ENCODE data around the gene TSPAN14. TPM values are rescaled to one million over a fixed set of nuclear protein-coding genes. Genes with fewer than 3 reads are reported as not detected.
A peak's percentile ranks its signal among the peaks of the same experiment; 100 is the strongest.

TSPAN14 gene
- total and polyA plus RNA-seq, 2 of the 8 experiments (the other 6 are each of a cell fraction or from before 2014, with no cell fraction given), result 47.4 to 57.8 TPM

DNA sequence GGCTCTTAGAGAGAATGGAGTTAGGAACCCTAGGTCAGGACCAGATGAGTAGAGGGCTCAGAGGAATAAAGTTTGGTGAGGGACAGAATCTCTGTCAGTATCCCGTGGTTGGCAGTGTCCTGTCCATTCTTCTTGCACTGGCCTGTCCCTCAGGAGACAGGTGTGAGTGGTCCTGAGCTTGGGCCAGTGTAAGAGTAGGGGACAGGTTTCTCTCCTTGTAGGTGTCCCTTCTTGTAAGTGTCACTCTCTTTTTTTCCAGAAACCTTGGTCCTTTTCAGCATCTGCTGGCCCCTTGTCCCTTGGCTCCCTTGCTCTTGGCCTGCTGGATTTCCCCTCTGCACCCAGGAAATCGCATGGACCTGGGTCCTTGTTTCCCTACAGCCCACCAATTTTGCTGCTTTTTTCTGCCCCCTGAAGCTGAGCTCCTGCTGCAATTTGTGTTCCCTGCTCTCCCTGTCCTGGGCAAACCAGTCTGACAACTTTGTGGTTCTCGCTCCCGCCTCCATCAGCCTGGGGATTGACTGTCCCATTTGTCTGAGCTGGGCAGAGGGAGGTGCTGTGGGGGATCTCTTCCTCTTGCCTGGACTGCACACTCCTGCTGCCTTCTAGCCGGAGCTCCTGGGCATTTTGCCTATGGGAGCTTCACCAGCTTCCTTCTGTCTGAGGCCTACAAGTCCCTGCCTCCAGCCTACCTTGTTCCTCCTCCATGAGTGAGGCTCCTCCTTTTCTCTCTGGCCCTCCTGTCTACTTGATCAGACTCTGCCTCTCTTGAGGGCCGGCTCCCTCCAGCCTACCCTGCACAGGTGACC, 6.5 kb downstream of the TSPAN14 start (continued):
- TF ChIP-seq CHD7 (IDR thresholded peaks at IDR 0.05; ENCODE audit: insufficient replicate concordance, low read length), result no peak
- no peak for TF ChIP-seq RXRA (IDR thresholded peaks at IDR 0.05; ENCODE audit: insufficient read depth, low read depth, low read length)
- no peak for TF ChIP-seq GTF2F1 (IDR thresholded peaks at IDR 0.05; ENCODE audit: borderline replicate concordance, low read depth, low read length)
- no peak for TF ChIP-seq NRF1 (IDR thresholded peaks at IDR 0.05; ENCODE audit: low read depth, low read length)
- TF ChIP-seq HDAC2 (IDR thresholded peaks at IDR 0.05; ENCODE audit: borderline replicate concordance in 1 of 2, low read depth in 2 of 2, low read length in 2 of 2), result no peak
- no peak for TF ChIP-seq CEBPB (IDR thresholded peaks at IDR 0.05; ENCODE audit: low read depth, low read length)
- TF ChIP-seq TAF1 (IDR thresholded peaks at IDR 0.05; ENCODE audit: low read depth, low read length), result peak; percentile 49; the same call in 1 of the 2 replicates
- TF ChIP-seq ATF3 (IDR thresholded peaks at IDR 0.05; ENCODE audit: insufficient read depth, low read depth, low read length), result no peak
- TF ChIP-seq KDM4A (IDR thresholded peaks at IDR 0.05; ENCODE audit: low read depth, low read length, severe bottlenecking), result no peak
